ENCODE data around the gene NLRC5. TPM values are rescaled to one million over a fixed set of nuclear protein-coding genes. Genes with fewer than 3 reads are reported as not detected.
A peak's percentile ranks its signal among the peaks of the same experiment; 100 is the strongest.

The NLRC5 gene
- total and polyA plus RNA-seq, 2 donors (not counting 3 experiments of a cell fraction or from before 2014, with no cell fraction given), result 7.4 to 26.3 TPM

DNA sequence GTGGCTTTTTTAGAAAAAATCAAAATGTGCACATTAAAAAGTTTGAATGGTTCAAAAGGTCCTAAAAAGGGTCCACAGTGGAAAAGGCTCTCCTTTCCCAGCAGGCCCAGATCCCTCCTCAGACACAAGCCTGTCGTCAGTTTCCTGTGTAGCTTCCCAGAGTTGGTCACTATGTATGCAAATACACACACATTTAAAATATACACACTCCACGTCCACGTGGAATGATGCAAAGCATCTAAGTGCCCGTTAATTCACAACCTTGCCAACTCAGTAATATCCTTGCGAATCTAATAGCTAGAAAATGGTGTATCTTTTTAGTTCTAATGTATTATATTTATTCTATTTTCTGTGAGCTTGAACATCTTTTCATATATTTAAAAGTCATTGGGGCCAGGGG lies 17.7 kb downstream of the NLRC5 start:
- no peaks in the 10 kb centered on the region for H3K79me2 ChIP-seq (ENCODE audit: control insufficient read depth, insufficient read depth, low read length)
- DNase-seq (ENCODE audit: low read depth, low spot score), result no peak
- CTCF ChIA-PET, result interaction anchor here (1.0 to 1.5 kb wide), 3 partner anchors 11 to 38 kb away, joined by 3 to 4 read pairs (median 3); no protein-coding TSS in a partner anchor

DNA sequence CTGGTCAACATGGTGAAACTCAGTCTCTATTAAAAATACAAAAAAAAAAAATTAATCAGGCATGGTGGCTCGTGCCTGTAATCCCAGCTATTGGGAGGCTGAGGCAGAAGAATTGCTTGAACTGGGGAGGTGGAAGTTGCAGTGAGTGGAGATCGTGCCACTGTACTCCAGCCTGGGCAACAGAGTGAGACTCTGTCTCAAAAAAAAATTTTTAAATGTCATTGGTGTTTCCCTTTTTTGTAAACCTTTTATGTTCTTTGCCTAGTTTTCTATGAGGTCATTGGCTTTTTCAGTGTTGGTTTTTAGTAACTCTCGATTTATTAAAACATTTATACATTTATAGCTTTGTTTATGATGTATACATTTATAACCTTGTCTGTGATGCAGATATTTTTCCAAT lies 18.2 kb downstream of the NLRC5 start:
- no peak overlapping the region for H3K27ac ChIP-seq (ENCODE audit: insufficient read depth, low read depth, low read length)
- FAIRE-seq (no peak), DNase-seq (ENCODE audit: low read depth, low spot score) (no peak)
- H3K36me3 ChIP-seq (ENCODE audit: control insufficient read depth in 2 of 2, extremely low read depth in 1 of 2, insufficient read depth in 2 of 2, low read length in 2 of 2), result no peaks in the 10 kb centered on the region
- intact Hi-C loops (cut with micrococcal nuclease) (no loop called here), dilution Hi-C loops (cut with MboI; ENCODE audit: extremely low pct_ligation_motif_present, low sequenced_read_pairs) (no loop called here)
- TF ChIP-seq, protein P1, sequence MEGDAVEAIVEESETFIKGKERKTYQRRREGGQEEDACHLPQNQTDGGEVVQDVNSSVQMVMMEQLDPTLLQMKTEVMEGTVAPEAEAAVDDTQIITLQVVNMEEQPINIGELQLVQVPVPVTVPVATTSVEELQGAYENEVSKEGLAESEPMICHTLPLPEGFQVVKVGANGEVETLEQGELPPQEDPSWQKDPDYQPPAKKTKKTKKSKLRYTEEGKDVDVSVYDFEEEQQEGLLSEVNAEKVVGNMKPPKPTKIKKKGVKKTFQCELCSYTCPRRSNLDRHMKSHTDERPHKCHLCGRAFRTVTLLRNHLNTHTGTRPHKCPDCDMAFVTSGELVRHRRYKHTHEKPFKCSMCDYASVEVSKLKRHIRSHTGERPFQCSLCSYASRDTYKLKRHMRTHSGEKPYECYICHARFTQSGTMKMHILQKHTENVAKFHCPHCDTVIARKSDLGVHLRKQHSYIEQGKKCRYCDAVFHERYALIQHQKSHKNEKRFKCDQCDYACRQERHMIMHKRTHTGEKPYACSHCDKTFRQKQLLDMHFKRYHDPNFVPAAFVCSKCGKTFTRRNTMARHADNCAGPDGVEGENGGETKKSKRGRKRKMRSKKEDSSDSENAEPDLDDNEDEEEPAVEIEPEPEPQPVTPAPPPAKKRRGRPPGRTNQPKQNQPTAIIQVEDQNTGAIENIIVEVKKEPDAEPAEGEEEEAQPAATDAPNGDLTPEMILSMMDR (IDR thresholded peaks at IDR 0.05; ENCODE audit: extremely low read depth in 1 of 2, insufficient read depth in 1 of 2, low read depth in 1 of 2, low read length in 2 of 2), result no peak
- no peak for TF ChIP-seq POLR2AphosphoS5 (IDR thresholded peaks at IDR 0.05; ENCODE audit: insufficient read depth, low read depth, low read length)
- TF ChIP-seq, protein P2, sequence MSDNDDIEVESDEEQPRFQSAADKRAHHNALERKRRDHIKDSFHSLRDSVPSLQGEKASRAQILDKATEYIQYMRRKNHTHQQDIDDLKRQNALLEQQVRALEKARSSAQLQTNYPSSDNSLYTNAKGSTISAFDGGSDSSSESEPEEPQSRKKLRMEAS (IDR thresholded peaks at IDR 0.05; ENCODE audit: insufficient read depth, insufficient read length), result no peak
- no peak for TF ChIP-seq EZH2 (IDR thresholded peaks at IDR 0.05; ENCODE audit: borderline replicate concordance, low read depth, low read length, severe bottlenecking)
- no peak for TF ChIP-seq FOS (IDR thresholded peaks at IDR 0.05; ENCODE audit: borderline replicate concordance, insufficient read depth, low read length)
- no peak for TF ChIP-seq POLR2A (IDR thresholded peaks at IDR 0.05; ENCODE audit: low read depth, low read length)
- TF ChIP-seq MYC (IDR thresholded peaks at IDR 0.05; ENCODE audit: low read depth, low read length), result no peak
- TF ChIP-seq GATA2 (IDR thresholded peaks at IDR 0.05; ENCODE audit: insufficient read depth, insufficient read length, low read depth, low read length), result no peak
- TF ChIP-seq JUN (IDR thresholded peaks at IDR 0.05; ENCODE audit: borderline replicate concordance, insufficient read depth, insufficient read length, low read depth), result no peak
- no peak overlapping the region for H2AFZ ChIP-seq (ENCODE audit: low read depth, low read length)
- H3K4me1 ChIP-seq (ENCODE audit: control insufficient read depth, extremely low read depth, insufficient read depth, low read length), result no peaks in the 10 kb centered on the region
- H3K4me2 ChIP-seq (ENCODE audit: insufficient read depth, low read length), result no peak overlapping the region
- no peaks in the 10 kb centered on the region for H3K27me3 ChIP-seq (ENCODE audit: control insufficient read depth in 2 of 2, insufficient read depth in 2 of 2, low read length in 2 of 2)
- H3K9me3 ChIP-seq (replicated peaks; ENCODE audit: control insufficient read depth, insufficient read depth, low read length), result no peaks in the 10 kb centered on the region
- H3K9me1 ChIP-seq (replicated peaks; ENCODE audit: control insufficient read depth, extremely low read depth, insufficient read depth, low read length), result no peaks in the 10 kb centered on the region
- CTCF ChIA-PET, result interaction anchor here (1.0 to 1.5 kb wide), 3 partner anchors 12 to 38 kb away, joined by 3 to 4 read pairs (median 3); no protein-coding TSS in a partner anchor
- no peaks in the 10 kb centered on the region for H4K20me1 ChIP-seq (replicated peaks; ENCODE audit: control insufficient read depth, extremely low read depth, insufficient read depth, low read length)
- H3K79me2 ChIP-seq (ENCODE audit: control insufficient read depth, insufficient read depth, low read length), result no peaks in the 10 kb centered on the region
- POLR2A ChIA-PET, result interaction anchor here (0.6 kb wide), 1 partner anchor 40 kb away, joined by 5 read pairs; no protein-coding TSS in a partner anchor
- H3K4me3 ChIP-seq (replicated peaks in 1 of 3; ENCODE audit: insufficient read depth in 1 of 3, low read depth in 1 of 3, low read length in 3 of 3), result no peak overlapping the region
- BruUV-seq (replicated peaks), result no TSS peak
- no peak overlapping the region for H3K9ac ChIP-seq (replicated peaks; ENCODE audit: extremely low read depth, insufficient read depth, low read length)

More for the DNA sequence above, 17.7 kb downstream of the NLRC5 start:
- Histone ChIP-seq H4K20me1 (replicated peaks; ENCODE audit: control insufficient read depth, extremely low read depth, insufficient read depth, low read length) (no peaks in the 10 kb centered on the region), H3K36me3 (ENCODE audit: control insufficient read depth in 2 of 2, extremely low read depth in 1 of 2, insufficient read depth in 2 of 2, low read length in 2 of 2) (no peaks in the 10 kb centered on the region), H3K9ac (replicated peaks; ENCODE audit: extremely low read depth, insufficient read depth, low read length) (no peak overlapping the region), H3K4me3 (replicated peaks in 1 of 3; ENCODE audit: insufficient read depth in 1 of 3, low read depth in 1 of 3, low read length in 3 of 3) (no peak overlapping the region), H3K4me1 (ENCODE audit: control insufficient read depth, extremely low read depth, insufficient read depth, low read length) (no peaks in the 10 kb centered on the region), H2AFZ (ENCODE audit: low read depth, low read length) (no peak overlapping the region), H3K9me1 (replicated peaks; ENCODE audit: control insufficient read depth, extremely low read depth, insufficient read depth, low read length) (no peaks in the 10 kb centered on the region), H3K27me3 (ENCODE audit: control insufficient read depth in 2 of 2, insufficient read depth in 2 of 2, low read length in 2 of 2) (no peaks in the 10 kb centered on the region), H3K9me3 (replicated peaks; ENCODE audit: control insufficient read depth, insufficient read depth, low read length) (no peaks in the 10 kb centered on the region), H3K4me2 (ENCODE audit: insufficient read depth, low read length) (no peak overlapping the region), H3K27ac (ENCODE audit: insufficient read depth, low read depth, low read length) (no peak overlapping the region)
- peak; percentile 49 for FAIRE-seq
- POLR2A ChIA-PET, result interaction anchor here (0.6 kb wide), 1 partner anchor 39 kb away, joined by 5 read pairs; no protein-coding TSS in a partner anchor
- BruUV-seq (replicated peaks), result no TSS peak
- intact Hi-C loops (cut with micrococcal nuclease) (no loop called here), dilution Hi-C loops (cut with MboI; ENCODE audit: extremely low pct_ligation_motif_present, low sequenced_read_pairs) (no loop called here)
- TF ChIP-seq GATA2 (IDR thresholded peaks at IDR 0.05; ENCODE audit: insufficient read depth, insufficient read length, low read depth, low read length) (no peak), JUN (IDR thresholded peaks at IDR 0.05; ENCODE audit: borderline replicate concordance, insufficient read depth, insufficient read length, low read depth) (no peak), POLR2AphosphoS5 (IDR thresholded peaks at IDR 0.05; ENCODE audit: insufficient read depth, low read depth, low read length) (no peak), FOS (IDR thresholded peaks at IDR 0.05; ENCODE audit: borderline replicate concordance, insufficient read depth, low read length) (no peak), MYC (IDR thresholded peaks at IDR 0.05; ENCODE audit: low read depth, low read length) (no peak), EZH2 (IDR thresholded peaks at IDR 0.05; ENCODE audit: borderline replicate concordance, low read depth, low read length, severe bottlenecking) (no peak), POLR2A (IDR thresholded peaks at IDR 0.05; ENCODE audit: low read depth, low read length) (no peak)
- TF ChIP-seq, protein P2 (IDR thresholded peaks at IDR 0.05; ENCODE audit: insufficient read depth, insufficient read length), result no peak

Data from endothelial cell of umbilical vein (primary cell).